ENCODE measurements around the gene USF1. TPM values are rescaled to one million over a fixed set of nuclear protein-coding genes. Genes with fewer than 3 reads are reported as not detected.
A peak's percentile ranks its signal among the peaks of the same experiment; 100 is the strongest.

USF1 gene
- total and polyA plus RNA-seq, 2 experiments from 2014 or later: 23.8 to 74.8 TPM

DNA sequence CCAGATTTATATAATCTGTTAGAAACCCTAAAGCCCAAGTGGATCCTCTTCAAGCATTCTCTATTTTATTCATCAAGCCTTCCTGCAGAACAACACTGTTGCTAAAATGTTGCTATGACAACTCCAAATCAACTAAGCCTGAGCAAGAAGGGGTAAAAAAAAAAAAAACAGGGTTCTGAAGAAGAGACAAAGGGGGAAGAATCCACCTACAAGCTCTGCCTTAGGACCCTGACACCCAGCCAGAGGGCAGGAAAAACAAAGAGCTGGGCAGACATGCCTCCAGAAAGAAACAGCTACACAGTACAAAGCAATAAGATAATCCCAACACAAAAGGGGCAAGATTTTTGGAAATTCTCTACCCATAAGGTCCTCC, 1.3 kb downstream of the USF1 start:
- H3K27me3 ChIP-seq (ENCODE audit: insufficient read depth): peaks cover 5% of the 10 kb centered on the region; the same call in 1 of the 2 replicates
- H3K27ac Mint-ChIP-seq: peak overlapping the region; percentile 88; the same call in 1 of the 2 replicates
- H3K36me3 Mint-ChIP-seq (ENCODE audit: low read depth): peaks cover 60% of the 10 kb centered on the region
- ATAC-seq (no peak), DNase-seq (ENCODE audit: low spot score) (peak; percentile 27)
- peaks cover 15% of the 10 kb centered on the region; the same call in 1 of the 2 replicates for H3K9me2 ChIP-seq (ENCODE audit: insufficient read depth)
- peaks cover 33% of the 10 kb centered on the region for H3K9me3 Mint-ChIP-seq
- peak overlapping the region; percentile 52 for H3K4me3 ChIP-seq
- peaks cover 19% of the 10 kb centered on the region for H3K36me3 ChIP-seq (ENCODE audit: insufficient read depth)
- H3K79me2 ChIP-seq (replicated peaks; ENCODE audit: insufficient read depth): peaks cover 27% of the 10 kb centered on the region
- 0 out of 2 replicates have a peak overlapping the region, but pooled peaks have one; percentile 12 for H3K27ac ChIP-seq (ENCODE audit: low read depth)
- TF ChIP-seq ZNF331 (CRISPR knock-in tag; IDR thresholded peaks at IDR 0.05; ENCODE audit: low read depth) (no peak), ZNF114 (CRISPR knock-in tag; IDR thresholded peaks at IDR 0.05) (no peak), CREB1 (CRISPR knock-in tag; IDR thresholded peaks at IDR 0.05; ENCODE audit: low read depth) (no peak), POLR2AphosphoS5 (IDR thresholded peaks at IDR 0.05; ENCODE audit: low read depth) (no peak)
- TF ChIP-seq, protein P1, sequence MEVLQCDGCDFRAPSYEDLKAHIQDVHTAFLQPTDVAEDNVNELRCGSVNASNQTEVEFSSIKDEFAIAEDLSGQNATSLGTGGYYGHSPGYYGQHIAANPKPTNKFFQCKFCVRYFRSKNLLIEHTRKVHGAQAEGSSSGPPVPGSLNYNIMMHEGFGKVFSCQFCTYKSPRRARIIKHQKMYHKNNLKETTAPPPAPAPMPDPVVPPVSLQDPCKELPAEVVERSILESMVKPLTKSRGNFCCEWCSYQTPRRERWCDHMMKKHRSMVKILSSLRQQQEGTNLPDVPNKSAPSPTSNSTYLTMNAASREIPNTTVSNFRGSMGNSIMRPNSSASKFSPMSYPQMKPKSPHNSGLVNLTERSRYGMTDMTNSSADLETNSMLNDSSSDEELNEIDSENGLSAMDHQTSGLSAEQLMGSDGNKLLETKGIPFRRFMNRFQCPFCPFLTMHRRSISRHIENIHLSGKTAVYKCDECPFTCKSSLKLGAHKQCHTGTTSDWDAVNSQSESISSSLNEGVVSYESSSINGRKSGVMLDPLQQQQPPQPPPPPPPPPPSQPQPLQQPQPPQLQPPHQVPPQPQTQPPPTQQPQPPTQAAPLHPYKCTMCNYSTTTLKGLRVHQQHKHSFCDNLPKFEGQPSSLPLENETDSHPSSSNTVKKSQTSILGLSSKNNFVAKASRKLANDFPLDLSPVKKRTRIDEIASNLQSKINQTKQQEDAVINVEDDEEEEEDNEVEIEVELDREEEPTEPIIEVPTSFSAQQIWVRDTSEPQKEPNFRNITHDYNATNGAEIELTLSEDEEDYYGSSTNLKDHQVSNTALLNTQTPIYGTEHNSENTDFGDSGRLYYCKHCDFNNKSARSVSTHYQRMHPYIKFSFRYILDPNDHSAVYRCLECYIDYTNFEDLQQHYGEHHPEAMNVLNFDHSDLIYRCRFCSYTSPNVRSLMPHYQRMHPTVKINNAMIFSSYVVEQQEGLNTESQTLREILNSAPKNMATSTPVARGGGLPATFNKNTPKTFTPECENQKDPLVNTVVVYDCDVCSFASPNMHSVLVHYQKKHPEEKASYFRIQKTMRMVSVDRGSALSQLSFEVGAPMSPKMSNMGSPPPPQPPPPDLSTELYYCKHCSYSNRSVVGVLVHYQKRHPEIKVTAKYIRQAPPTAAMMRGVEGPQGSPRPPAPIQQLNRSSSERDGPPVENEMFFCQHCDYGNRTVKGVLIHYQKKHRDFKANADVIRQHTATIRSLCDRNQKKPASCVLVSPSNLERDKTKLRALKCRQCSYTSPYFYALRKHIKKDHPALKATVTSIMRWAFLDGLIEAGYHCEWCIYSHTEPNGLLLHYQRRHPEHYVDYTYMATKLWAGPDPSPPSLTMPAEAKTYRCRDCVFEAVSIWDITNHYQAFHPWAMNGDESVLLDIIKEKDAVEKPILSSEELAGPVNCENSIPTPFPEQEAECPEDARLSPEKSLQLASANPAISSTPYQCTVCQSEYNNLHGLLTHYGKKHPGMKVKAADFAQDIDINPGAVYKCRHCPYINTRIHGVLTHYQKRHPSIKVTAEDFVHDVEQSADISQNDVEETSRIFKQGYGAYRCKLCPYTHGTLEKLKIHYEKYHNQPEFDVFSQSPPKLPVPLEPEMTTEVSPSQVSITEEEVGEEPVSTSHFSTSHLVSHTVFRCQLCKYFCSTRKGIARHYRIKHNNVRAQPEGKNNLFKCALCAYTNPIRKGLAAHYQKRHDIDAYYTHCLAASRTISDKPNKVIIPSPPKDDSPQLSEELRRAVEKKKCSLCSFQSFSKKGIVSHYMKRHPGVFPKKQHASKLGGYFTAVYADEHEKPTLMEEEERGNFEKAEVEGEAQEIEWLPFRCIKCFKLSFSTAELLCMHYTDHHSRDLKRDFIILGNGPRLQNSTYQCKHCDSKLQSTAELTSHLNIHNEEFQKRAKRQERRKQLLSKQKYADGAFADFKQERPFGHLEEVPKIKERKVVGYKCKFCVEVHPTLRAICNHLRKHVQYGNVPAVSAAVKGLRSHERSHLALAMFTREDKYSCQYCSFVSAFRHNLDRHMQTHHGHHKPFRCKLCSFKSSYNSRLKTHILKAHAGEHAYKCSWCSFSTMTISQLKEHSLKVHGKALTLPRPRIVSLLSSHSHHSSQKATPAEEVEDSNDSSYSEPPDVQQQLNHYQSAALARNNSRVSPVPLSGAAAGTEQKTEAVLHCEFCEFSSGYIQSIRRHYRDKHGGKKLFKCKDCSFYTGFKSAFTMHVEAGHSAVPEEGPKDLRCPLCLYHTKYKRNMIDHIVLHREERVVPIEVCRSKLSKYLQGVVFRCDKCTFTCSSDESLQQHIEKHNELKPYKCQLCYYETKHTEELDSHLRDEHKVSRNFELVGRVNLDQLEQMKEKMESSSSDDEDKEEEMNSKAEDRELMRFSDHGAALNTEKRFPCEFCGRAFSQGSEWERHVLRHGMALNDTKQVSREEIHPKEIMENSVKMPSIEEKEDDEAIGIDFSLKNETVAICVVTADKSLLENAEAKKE (CRISPR knock-in tag; IDR thresholded peaks at IDR 0.05): no peak
- TF ChIP-seq, protein P2, sequence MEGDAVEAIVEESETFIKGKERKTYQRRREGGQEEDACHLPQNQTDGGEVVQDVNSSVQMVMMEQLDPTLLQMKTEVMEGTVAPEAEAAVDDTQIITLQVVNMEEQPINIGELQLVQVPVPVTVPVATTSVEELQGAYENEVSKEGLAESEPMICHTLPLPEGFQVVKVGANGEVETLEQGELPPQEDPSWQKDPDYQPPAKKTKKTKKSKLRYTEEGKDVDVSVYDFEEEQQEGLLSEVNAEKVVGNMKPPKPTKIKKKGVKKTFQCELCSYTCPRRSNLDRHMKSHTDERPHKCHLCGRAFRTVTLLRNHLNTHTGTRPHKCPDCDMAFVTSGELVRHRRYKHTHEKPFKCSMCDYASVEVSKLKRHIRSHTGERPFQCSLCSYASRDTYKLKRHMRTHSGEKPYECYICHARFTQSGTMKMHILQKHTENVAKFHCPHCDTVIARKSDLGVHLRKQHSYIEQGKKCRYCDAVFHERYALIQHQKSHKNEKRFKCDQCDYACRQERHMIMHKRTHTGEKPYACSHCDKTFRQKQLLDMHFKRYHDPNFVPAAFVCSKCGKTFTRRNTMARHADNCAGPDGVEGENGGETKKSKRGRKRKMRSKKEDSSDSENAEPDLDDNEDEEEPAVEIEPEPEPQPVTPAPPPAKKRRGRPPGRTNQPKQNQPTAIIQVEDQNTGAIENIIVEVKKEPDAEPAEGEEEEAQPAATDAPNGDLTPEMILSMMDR (conservative IDR thresholded peaks at IDR 0.05; ENCODE audit: low read depth in 2 of 2): no peak
- TF ChIP-seq, protein P3, sequence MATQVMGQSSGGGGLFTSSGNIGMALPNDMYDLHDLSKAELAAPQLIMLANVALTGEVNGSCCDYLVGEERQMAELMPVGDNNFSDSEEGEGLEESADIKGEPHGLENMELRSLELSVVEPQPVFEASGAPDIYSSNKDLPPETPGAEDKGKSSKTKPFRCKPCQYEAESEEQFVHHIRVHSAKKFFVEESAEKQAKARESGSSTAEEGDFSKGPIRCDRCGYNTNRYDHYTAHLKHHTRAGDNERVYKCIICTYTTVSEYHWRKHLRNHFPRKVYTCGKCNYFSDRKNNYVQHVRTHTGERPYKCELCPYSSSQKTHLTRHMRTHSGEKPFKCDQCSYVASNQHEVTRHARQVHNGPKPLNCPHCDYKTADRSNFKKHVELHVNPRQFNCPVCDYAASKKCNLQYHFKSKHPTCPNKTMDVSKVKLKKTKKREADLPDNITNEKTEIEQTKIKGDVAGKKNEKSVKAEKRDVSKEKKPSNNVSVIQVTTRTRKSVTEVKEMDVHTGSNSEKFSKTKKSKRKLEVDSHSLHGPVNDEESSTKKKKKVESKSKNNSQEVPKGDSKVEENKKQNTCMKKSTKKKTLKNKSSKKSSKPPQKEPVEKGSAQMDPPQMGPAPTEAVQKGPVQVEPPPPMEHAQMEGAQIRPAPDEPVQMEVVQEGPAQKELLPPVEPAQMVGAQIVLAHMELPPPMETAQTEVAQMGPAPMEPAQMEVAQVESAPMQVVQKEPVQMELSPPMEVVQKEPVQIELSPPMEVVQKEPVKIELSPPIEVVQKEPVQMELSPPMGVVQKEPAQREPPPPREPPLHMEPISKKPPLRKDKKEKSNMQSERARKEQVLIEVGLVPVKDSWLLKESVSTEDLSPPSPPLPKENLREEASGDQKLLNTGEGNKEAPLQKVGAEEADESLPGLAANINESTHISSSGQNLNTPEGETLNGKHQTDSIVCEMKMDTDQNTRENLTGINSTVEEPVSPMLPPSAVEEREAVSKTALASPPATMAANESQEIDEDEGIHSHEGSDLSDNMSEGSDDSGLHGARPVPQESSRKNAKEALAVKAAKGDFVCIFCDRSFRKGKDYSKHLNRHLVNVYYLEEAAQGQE (IDR thresholded peaks at IDR 0.05; ENCODE audit: unreplicated experiment): no peak
- H3K4me1 ChIP-seq (ENCODE audit: insufficient read depth): peaks cover 8% of the 10 kb centered on the region
- peaks cover 27% of the 10 kb centered on the region for H3F3A ChIP-seq (replicated peaks; ENCODE audit: low read depth)
- peak overlapping the region; percentile 97 for H3K4me3 Mint-ChIP-seq
- no peak overlapping the region for H2AFZ ChIP-seq
- peaks cover 19% of the 10 kb centered on the region for H3K27me3 Mint-ChIP-seq (ENCODE audit: insufficient read depth, low read depth, poor library complexity)
- H3K4me2 ChIP-seq: peak overlapping the region; percentile 86
- H3K4me1 Mint-ChIP-seq: peaks cover 25% of the 10 kb centered on the region
- H4K20me1 ChIP-seq (replicated peaks; ENCODE audit: insufficient read depth): no peaks in the 10 kb centered on the region; the same call in 1 of the 2 replicates

Measured in GM23338 (cell line).